ENCODE measurements around the gene CYSTM1. TPM values are rescaled to one million over a fixed set of nuclear protein-coding genes. Genes with fewer than 3 reads are reported as not detected.

The CYSTM1 gene
- total and polyA plus RNA-seq, 7 donors: 193 to 601 (median 297) TPM

DNA sequence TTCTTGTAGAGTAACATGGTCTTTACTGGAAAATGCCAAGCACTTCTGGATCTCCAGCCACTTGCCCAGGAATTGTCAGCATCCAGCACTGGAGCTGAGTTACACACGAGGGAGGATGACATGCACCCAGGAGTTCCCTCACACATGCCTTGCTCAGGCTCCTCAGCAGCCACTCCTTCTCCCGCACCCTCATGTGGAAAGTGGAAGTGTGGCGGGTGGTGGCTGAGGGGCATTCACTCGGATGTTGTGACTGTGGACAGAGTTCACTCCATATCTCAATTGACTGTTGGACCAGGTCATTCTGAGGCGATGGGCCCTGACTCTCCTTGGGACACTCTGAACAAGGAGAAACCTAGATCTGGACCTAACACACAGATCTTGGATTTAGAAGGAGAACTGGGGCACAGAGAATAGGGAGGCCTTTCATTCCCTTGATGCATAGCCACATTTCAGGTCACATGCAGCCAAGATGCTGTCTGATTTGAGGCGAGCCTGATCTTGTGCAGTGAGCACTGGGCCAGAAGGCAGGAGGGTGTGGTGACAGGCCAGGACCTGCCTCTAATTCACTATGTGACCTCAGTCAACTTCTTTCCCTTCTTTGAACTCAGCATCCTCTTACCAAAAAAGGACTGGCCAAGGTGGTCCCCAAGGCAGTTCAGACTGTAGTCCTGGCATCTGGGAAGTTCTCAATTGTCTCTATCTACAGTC lies 62.1 kb downstream of the CYSTM1 start:
- H3K27ac ChIP-seq: peak overlapping the region; percentile 43
- no peaks in the 10 kb centered on the region for H3K9me3 ChIP-seq
- DNase-seq: no peak
- 60 to 74% (median 68%) methylated on average over 6 of the region's 6 CpGs for WGBS, 3 donors
- no peak for TF ChIP-seq CTCF (IDR thresholded peaks at IDR 0.05)
- H3K36me3 ChIP-seq (ENCODE audit: insufficient read depth in 1 of 2, low read depth in 1 of 2): no peaks in the 10 kb centered on the region
- no peak overlapping the region for H3K4me3 ChIP-seq
- intact Hi-C loops (cut with DNase I): no loop called here
- H3K4me1 ChIP-seq: peaks cover 48% of the 10 kb centered on the region
- no peak for ATAC-seq
- no peaks in the 10 kb centered on the region for H3K27me3 ChIP-seq (ENCODE audit: insufficient read depth in 3 of 3, low read length in 2 of 3)

DNA sequence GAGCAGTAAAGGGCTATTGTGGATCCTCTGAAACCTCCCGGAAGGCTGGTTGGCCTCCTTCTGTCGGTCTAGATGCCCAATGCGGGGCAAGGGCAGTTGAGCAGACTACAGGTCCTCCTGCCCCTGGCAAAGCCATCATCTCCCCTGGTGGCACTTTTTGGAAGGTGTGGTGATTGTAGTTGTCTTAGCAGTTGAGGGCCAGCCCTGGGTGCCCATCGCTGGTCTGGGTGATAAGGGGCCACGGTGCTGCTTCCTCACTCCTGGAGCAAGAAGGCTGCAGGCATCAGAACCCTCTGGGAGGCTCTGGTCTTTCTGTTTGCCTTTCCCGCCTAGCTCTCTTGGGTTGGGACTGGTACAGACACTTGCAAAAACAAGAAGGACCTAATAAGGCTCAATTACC lies 63.8 kb downstream of the CYSTM1 start:
- 92 to 94% (median 92%) methylated on average over 6 of the region's 6 CpGs for WGBS, 3 donors
- TF ChIP-seq CTCF (IDR thresholded peaks at IDR 0.05): no peak
- no peak for DNase-seq
- Histone ChIP-seq H3K4me1 (peaks cover 57% of the 10 kb centered on the region), H3K4me3 (no peak overlapping the region), H3K27ac (peak overlapping the region; percentile 43), H3K36me3 (ENCODE audit: insufficient read depth in 1 of 2, low read depth in 1 of 2) (peaks cover 0 to 7% of the 10 kb centered on the region in 2 donors), H3K9me3 (no peaks in the 10 kb centered on the region), H3K27me3 (ENCODE audit: insufficient read depth in 3 of 3, low read length in 2 of 3) (no peaks in the 10 kb centered on the region)
- ATAC-seq: no peak
- intact Hi-C loops (cut with DNase I): no loop called here

- no peak overlapping the region for H3K4me3 ChIP-seq
- TF ChIP-seq CTCF (IDR thresholded peaks at IDR 0.05): no peak
- H3K27me3 ChIP-seq (ENCODE audit: insufficient read depth in 3 of 3, low read length in 2 of 3): no peaks in the 10 kb centered on the region
- H3K9me3 ChIP-seq: no peaks in the 10 kb centered on the region
- H3K27ac ChIP-seq: no peak overlapping the region
- peaks cover 64% of the 10 kb centered on the region for H3K4me1 ChIP-seq
- no peak for ATAC-seq
- H3K36me3 ChIP-seq (ENCODE audit: insufficient read depth in 1 of 2, low read depth in 1 of 2): peaks cover 0 to 9% of the 10 kb centered on the region in 2 donors
- 93 to 99% (median 95%) methylated on average over 5 of the region's 5 CpGs for WGBS, 3 donors
- DNase-seq: no peak
- intact Hi-C loops (cut with DNase I): no loop called here
Observed at GRCh38 chr5:140239461-140239860, 64.5 kb downstream of the CYSTM1 start.

DNA sequence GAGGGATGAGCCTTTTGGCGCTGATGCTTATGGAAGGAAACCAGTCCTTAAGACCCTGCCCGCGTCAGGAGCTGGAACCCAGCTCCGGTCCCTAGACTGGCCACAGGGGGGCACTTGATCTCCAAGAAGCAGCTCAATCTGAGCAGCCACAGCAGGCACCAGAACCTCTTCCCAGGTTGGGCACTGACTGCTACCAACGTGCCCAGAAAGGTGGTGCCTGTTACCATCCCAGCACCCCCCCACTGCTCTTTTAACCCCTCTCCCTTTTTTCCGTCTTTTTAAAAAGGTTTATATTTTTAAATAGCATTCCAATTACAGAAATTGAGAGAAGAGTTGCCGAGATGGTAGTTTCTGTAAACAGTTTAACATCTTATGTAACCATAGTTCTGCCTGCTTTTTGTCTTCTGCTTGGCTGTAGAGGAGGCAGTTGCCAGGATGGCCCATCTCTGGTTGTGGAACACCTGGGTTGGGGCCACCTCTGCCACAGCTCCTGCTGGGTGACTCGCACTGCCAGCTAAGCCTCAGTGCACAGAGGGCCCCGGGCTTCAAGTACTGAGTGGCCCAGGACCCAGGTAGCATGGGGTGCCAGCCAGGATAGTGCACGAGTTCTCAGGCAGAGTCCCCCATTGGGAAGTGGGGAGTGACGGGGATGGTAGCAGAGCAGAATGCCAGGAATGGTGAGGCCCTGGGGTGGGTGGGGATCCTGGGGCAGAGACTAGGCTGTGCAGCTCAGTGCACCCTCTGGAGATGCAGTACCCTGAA lies 65.1 kb downstream of the CYSTM1 start:
- Histone ChIP-seq H3K4me1 (peaks cover 71% of the 10 kb centered on the region), H3K36me3 (ENCODE audit: insufficient read depth in 1 of 2, low read depth in 1 of 2) (peaks cover 0 to 13% of the 10 kb centered on the region in 2 donors), H3K9me3 (no peaks in the 10 kb centered on the region), H3K4me3 (no peak overlapping the region), H3K27me3 (ENCODE audit: insufficient read depth in 3 of 3, low read length in 2 of 3) (no peaks in the 10 kb centered on the region), H3K27ac (peak overlapping the region; percentile 88)
- ATAC-seq: peak in 3 of 4 donors; percentile 19 to 36 (median 33)
- peak; percentile 59 for TF ChIP-seq CTCF (IDR thresholded peaks at IDR 0.05)
- DNase-seq: peak; percentile 64 to 77
- intact Hi-C loops (cut with DNase I): loop anchor here (5.0 to 10.0 kb wide), 4 partner anchors 55 to 327 kb away; partner anchors contain the start of gene HBEGF (in 1 of the 2)
- 45 to 57% (median 48%) methylated on average over 11 of the region's 11 CpGs for WGBS, 3 donors
